Activated CD8-positive, alpha-beta T cell treated with anti-CD3 and anti-CD28 coated beads for 36 hours (primary cell): Measurements from ENCODE around the gene MSN. TPM values are rescaled to one million over a fixed set of nuclear protein-coding genes. Genes with fewer than 3 reads are reported as not detected.

Source experiments
- ATAC-seq: fragments of 200-7000 bp; cut with Tn5 transposase; one replicate; pipeline ENCODE4 v1.10.0; 2021; ENCODE audit warnings: mild to moderate bottlenecking, moderate library complexity
- CTCF ChIA-PET: fragments of 350-600 bp; sonication (Branson Sonifier 250); formaldehyde crosslinking; loops from one replicate; lab custom pipeline; 2021; ENCODE audit warnings: antibody characterized with exemption; lab: Charles Lee
- POLR2A ChIA-PET: fragments of 350-600 bp; sonication (Branson Sonifier 250); formaldehyde crosslinking; loops from one replicate; lab custom pipeline; 2021; ENCODE audit warnings: antibody characterized with exemption; lab: Charles Lee
- DNase-seq: peaks from one replicate; pipeline ENCODE4 v3.0.0-alpha.2; 2020
- H3K27ac Mint-ChIP-seq: one replicate; pipeline ENCODE4 v1.8.0; 2021; ENCODE audit warnings: mild to moderate bottlenecking, mixed read lengths
- H3K27me3 Mint-ChIP-seq: one replicate; pipeline ENCODE4 v1.8.0; 2021; ENCODE audit warnings: mixed read lengths
- H3K36me3 Mint-ChIP-seq: one replicate; pipeline ENCODE4 v1.8.0; 2021; ENCODE audit warnings: low read depth, mixed read lengths
- H3K4me1 Mint-ChIP-seq: one replicate; pipeline ENCODE4 v1.8.0; 2021; ENCODE audit warnings: low read depth, mixed read lengths
- H3K4me3 Mint-ChIP-seq: one replicate; pipeline ENCODE4 v1.8.0; 2021; ENCODE audit warnings: mild to moderate bottlenecking, moderate library complexity, mixed read lengths
- H3K9me3 Mint-ChIP-seq: one replicate; pipeline ENCODE4 v1.8.0; 2021; ENCODE audit warnings: mixed read lengths
- CTCF ChIP-seq: fragments of 200-600 bp; IDR thresholded peaks from one replicate; pipeline ENCODE4 v1.8.0; 2022; ENCODE audit warnings: antibody characterized with exemption, mild to moderate bottlenecking
- intact Hi-C: fragments of 100-400 bp; cut with micrococcal nuclease; formaldehyde crosslinking; loops from one replicate; pipeline ENCODE4 v1.10.0; 2022
- total RNA-seq, 2 experiments: library from RNA; stranded (reverse); gene quantifications; one replicate each; pipeline ENCODE4 v1.2.3, GENCODE V29; 2021

MSN gene
- total RNA-seq, 2 experiments from 2014 or later, result 426 to 435 TPM

GRCh38 chrX:65702956-65703355 lies 35.5 kb downstream of the MSN start:
- DNase-seq (no peak), ATAC-seq (no peak)
- Mint-ChIP-seq H3K36me3 (peaks cover 52% of the 10 kb centered on the region), H3K4me3 (no peak overlapping the region), H3K4me1 (peaks cover 83% of the 10 kb centered on the region), H3K27ac (peak overlapping the region; percentile 97), H3K27me3 (no peaks in the 10 kb centered on the region), H3K9me3 (no peaks in the 10 kb centered on the region)
- intact Hi-C loops, result no loop called here
- CTCF ChIA-PET, result no interaction called here
- POLR2A ChIA-PET, result interaction anchor here (0.9 to 1.6 kb wide), 2 partner anchors 19 to 30 kb away, joined by 3 to 4 read pairs; no protein-coding TSS in a partner anchor
- TF ChIP-seq CTCF, result no peak

GRCh38 chrX:65705439-65705838 lies 38.0 kb downstream of the MSN start:
- CTCF ChIA-PET, result interaction anchor here (1.4 to 1.5 kb wide), 4 partner anchors 11 to 109 kb away, joined by 3 to 6 read pairs (median 5); no protein-coding TSS in a partner anchor
- POLR2A ChIA-PET, result interaction anchor here (0.7 to 4.1 kb wide), 10 partner anchors 9 to 309 kb away, joined by 3 to 32 read pairs (median 4); no protein-coding TSS in a partner anchor
- Mint-ChIP-seq H3K4me1 (peaks cover 73% of the 10 kb centered on the region), H3K27me3 (no peaks in the 10 kb centered on the region), H3K36me3 (peaks cover 57% of the 10 kb centered on the region), H3K4me3 (peak overlapping the region; percentile 36), H3K9me3 (peaks cover 1% of the 10 kb centered on the region), H3K27ac (peak overlapping the region; percentile 97)
- no peak for TF ChIP-seq CTCF
- DNase-seq, result no peak
- intact Hi-C loops, result no loop called here
- ATAC-seq, result no peak

- Mint-ChIP-seq H3K36me3 (peaks cover 50% of the 10 kb centered on the region), H3K9me3 (peaks cover 1% of the 10 kb centered on the region)
Measured at GRCh38 chrX:65706041-65706828, 38.8 kb downstream of the MSN start.

GRCh38 chrX:65707151-65707550 lies 39.7 kb downstream of the MSN start:
- ATAC-seq, result no peak
- H3K27ac Mint-ChIP-seq, result peak overlapping the region; percentile 97
- H3K27me3 Mint-ChIP-seq, result no peaks in the 10 kb centered on the region
- ChIA-PET CTCF (interaction anchor here (1.2 to 1.5 kb wide), 3 partner anchors 11 to 40 kb away, joined by 4 to 6 read pairs (median 4); partner anchors contain the start of gene MSN), POLR2A (interaction anchor here (0.8 to 4.1 kb wide), 5 partner anchors 11 to 38 kb away, joined by 3 to 32 read pairs (median 10); no protein-coding TSS in a partner anchor)
- peaks cover 64% of the 10 kb centered on the region for H3K4me1 Mint-ChIP-seq
- no peak for TF ChIP-seq CTCF
- intact Hi-C loops, result no loop called here
- DNase-seq, result no peak
- no peak overlapping the region for H3K4me3 Mint-ChIP-seq
- H3K9me3 Mint-ChIP-seq, result peaks cover 1% of the 10 kb centered on the region
- H3K36me3 Mint-ChIP-seq, result peaks cover 49% of the 10 kb centered on the region

More at GRCh38 chrX:65706041-65706828, 38.8 kb downstream of the MSN start:
- Mint-ChIP-seq H3K27ac (peak overlapping the region; percentile 97), H3K4me3 (peak overlapping the region; percentile 36), H3K4me1 (peaks cover 65% of the 10 kb centered on the region), H3K27me3 (no peaks in the 10 kb centered on the region)
- intact Hi-C loops, result no loop called here
- TF ChIP-seq CTCF, result no peak
- ATAC-seq (peak; percentile 89), DNase-seq (peak; percentile 79)
- POLR2A ChIA-PET, result interaction anchor here (0.7 to 4.1 kb wide), 10 partner anchors 10 to 109 kb away, joined by 3 to 32 read pairs (median 4); no protein-coding TSS in a partner anchor
- CTCF ChIA-PET, result interaction anchor here (1.2 to 1.5 kb wide), 5 partner anchors 10 to 39 kb away, joined by 3 to 6 read pairs (median 4); partner anchors contain the start of gene MSN
